ENCODE data around the gene SLC37A1. TPM values are rescaled to one million over a fixed set of nuclear protein-coding genes. Genes with fewer than 3 reads are reported as not detected.

Gene SLC37A1
- total and polyA plus RNA-seq, 2 of the 13 experiments (the other 11 are each of a cell fraction or from before 2014, with no cell fraction given), result 0.22 to 0.40 TPM

DNA sequence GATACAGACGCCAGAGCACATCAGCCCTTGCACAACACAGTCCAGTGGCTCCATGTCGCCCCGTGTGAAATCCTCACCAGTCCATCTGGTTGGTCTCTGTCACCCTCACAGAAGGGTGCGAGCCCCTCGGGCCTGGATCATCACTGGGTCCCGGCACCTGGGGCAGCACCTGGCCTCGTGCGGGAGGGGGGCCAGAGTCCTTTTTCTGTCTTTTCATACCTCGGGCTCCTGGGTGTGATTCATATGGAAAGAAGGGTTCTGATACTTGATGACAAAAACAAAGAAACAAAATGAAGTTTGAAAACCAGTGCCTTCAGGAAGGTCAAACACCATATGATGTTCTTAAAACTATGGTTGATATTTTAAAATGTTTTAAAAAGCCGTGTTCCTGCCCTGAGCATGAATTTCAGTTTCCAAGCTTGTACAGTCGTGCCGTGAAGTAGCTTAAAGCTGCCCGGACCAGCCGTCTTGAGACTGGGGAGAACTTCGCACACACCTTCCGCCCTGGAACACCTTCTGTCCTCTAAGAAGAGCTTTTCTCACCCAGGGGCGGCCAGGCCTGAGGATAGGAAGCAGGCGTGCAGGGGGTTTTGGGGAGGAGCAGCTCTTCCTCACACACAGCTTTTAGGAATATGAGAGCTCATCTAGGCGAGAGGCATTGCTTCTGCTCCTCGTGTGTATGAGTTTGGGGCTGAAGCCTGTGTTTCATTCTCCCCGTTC is 35.2 kb downstream of the SLC37A1 start:
- ChIA-PET CTCF (ENCODE audit: low intra/inter-chr PET ratio, low total read pairs) (no interaction called here), POLR2A (no interaction called here)
- Histone ChIP-seq H4K20me1 (ENCODE audit: insufficient read depth, low read length) (no peaks in the 10 kb centered on the region), H3K4me2 (ENCODE audit: low read depth, low read length) (no peak overlapping the region), H3K27me3 (ENCODE audit: control insufficient read depth in 1 of 2, insufficient read depth in 2 of 2, low read length in 2 of 2) (peaks cover 0 to 5% of the 10 kb centered on the region in 2 experiments; a peak in 3 of 5 replicates), H3K9ac (ENCODE audit: insufficient read depth, low read depth, low read length) (no peak overlapping the region), H3K27ac (ENCODE audit: extremely low read length, insufficient read depth, low read length) (no peak overlapping the region), H3K9me3 (ENCODE audit: low read length) (no peaks in the 10 kb centered on the region), H3K36me3 (replicated peaks in 1 of 2; ENCODE audit: control insufficient read depth in 1 of 2, insufficient read depth in 2 of 2, low read length in 2 of 2) (no peaks in the 10 kb centered on the region), H2AFZ (ENCODE audit: low read length) (no peak overlapping the region), H3K79me2 (ENCODE audit: insufficient read depth, low read length) (no peaks in the 10 kb centered on the region), H3K4me1 (ENCODE audit: insufficient read depth, low read length) (no peaks in the 10 kb centered on the region), H3K4me3 (replicated peaks in 1 of 3; ENCODE audit: insufficient read depth in 1 of 3, low read depth in 2 of 3, low read length in 3 of 3) (no peak overlapping the region)
- 53% methylated on average over 20 of the region's 21 CpGs for WGBS (ENCODE audit: low lambda C conversion rate)
- in situ Hi-C loops (cut with HindIII; ENCODE audit: extremely low pct_ligation_motif_present, low pct_unique_long_range_greater_than_20kb), result no loop called here
- no peak for FAIRE-seq
- intact Hi-C loops (cut with micrococcal nuclease; ENCODE audit: unreplicated experiment), result no loop called here
- no peak for ATAC-seq
- BruUV-seq (replicated peaks), result no TSS peak
- DNase-seq (ENCODE audit: low spot score), result no peak
- TF ChIP-seq NONO (IDR thresholded peaks at IDR 0.05) (no peak), NONO (CRISPR knock-in tag; conservative IDR thresholded peaks at IDR 0.05) (no peak), ZEB1 (IDR thresholded peaks at IDR 0.05; ENCODE audit: insufficient replicate concordance, low read depth) (no peak), ZNF75D (CRISPR knock-in tag; IDR thresholded peaks at IDR 0.05; ENCODE audit: borderline replicate concordance) (no peak), AGO2 (optimal IDR thresholded peaks at IDR 0.05; ENCODE audit: low read depth, low read length) (no peak), ZNF138 (CRISPR knock-in tag; IDR thresholded peaks at IDR 0.05; ENCODE audit: low read depth) (no peak), REPIN1 (CRISPR knock-in tag; IDR thresholded peaks at IDR 0.05; ENCODE audit: borderline replicate concordance, low read depth) (no peak), ZNF543 (CRISPR knock-in tag; IDR thresholded peaks at IDR 0.05) (no peak), HNF4G (IDR thresholded peaks at IDR 0.05; ENCODE audit: borderline replicate concordance, low read depth, low read length) (no peak), HNF4G (CRISPR knock-in tag; IDR thresholded peaks at IDR 0.05; ENCODE audit: borderline replicate concordance, low read depth) (no peak), ZNF337 (CRISPR knock-in tag; IDR thresholded peaks at IDR 0.05; ENCODE audit: borderline replicate concordance, low read depth) (no peak), ZNF660 (CRISPR knock-in tag; IDR thresholded peaks at IDR 0.05; ENCODE audit: borderline replicate concordance, low read depth) (no peak), IKZF1 (IDR thresholded peaks at IDR 0.05) (no peak), MTF2 (CRISPR knock-in tag; IDR thresholded peaks at IDR 0.05; ENCODE audit: borderline replicate concordance) (no peak)
- TF ChIP-seq, protein P1, sequence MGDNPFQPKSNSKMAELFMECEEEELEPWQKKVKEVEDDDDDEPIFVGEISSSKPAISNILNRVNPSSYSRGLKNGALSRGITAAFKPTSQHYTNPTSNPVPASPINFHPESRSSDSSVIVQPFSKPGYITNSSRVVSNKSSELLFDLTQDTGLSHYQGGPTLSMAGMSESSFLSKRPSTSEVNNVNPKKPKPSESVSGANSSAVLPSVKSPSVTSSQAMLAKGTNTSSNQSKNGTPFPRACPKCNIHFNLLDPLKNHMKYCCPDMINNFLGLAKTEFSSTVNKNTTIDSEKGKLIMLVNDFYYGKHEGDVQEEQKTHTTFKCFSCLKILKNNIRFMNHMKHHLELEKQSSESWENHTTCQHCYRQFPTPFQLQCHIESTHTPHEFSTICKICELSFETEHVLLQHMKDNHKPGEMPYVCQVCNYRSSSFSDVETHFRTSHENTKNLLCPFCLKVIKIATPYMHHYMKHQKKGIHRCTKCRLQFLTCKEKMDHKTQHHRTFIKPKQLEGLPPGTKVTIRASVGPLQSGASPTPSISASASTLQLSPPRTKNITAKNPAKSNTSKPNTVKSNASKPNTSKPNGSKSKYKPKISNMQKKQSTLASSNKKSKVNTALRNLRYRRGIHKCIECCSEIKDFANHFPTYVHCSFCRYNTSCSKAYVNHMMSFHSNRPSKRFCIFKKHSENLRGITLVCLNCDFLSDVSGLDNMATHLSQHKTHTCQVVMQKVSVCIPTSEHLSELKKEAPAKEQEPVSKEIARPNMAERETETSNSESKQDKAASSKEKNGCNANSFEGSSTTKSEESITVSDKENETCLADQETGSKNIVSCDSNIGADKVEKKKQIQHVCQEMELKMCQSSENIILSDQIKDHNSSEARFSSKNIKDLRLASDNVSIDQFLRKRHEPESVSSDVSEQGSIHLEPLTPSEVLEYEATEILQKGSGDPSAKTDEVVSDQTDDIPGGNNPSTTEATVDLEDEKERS (CRISPR knock-in tag; IDR thresholded peaks at IDR 0.05), result no peak
- TF ChIP-seq, protein P2, sequence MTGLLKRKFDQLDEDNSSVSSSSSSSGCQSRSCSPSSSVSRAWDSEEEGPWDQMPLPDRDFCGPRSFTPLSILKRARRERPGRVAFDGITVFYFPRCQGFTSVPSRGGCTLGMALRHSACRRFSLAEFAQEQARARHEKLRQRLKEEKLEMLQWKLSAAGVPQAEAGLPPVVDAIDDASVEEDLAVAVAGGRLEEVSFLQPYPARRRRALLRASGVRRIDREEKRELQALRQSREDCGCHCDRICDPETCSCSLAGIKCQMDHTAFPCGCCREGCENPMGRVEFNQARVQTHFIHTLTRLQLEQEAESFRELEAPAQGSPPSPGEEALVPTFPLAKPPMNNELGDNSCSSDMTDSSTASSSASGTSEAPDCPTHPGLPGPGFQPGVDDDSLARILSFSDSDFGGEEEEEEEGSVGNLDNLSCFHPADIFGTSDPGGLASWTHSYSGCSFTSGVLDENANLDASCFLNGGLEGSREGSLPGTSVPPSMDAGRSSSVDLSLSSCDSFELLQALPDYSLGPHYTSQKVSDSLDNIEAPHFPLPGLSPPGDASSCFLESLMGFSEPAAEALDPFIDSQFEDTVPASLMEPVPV (CRISPR knock-in tag; IDR thresholded peaks at IDR 0.05), result no peak
- TF ChIP-seq, protein P3, sequence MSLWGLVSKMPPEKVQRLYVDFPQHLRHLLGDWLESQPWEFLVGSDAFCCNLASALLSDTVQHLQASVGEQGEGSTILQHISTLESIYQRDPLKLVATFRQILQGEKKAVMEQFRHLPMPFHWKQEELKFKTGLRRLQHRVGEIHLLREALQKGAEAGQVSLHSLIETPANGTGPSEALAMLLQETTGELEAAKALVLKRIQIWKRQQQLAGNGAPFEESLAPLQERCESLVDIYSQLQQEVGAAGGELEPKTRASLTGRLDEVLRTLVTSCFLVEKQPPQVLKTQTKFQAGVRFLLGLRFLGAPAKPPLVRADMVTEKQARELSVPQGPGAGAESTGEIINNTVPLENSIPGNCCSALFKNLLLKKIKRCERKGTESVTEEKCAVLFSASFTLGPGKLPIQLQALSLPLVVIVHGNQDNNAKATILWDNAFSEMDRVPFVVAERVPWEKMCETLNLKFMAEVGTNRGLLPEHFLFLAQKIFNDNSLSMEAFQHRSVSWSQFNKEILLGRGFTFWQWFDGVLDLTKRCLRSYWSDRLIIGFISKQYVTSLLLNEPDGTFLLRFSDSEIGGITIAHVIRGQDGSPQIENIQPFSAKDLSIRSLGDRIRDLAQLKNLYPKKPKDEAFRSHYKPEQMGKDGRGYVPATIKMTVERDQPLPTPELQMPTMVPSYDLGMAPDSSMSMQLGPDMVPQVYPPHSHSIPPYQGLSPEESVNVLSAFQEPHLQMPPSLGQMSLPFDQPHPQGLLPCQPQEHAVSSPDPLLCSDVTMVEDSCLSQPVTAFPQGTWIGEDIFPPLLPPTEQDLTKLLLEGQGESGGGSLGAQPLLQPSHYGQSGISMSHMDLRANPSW (CRISPR knock-in tag; IDR thresholded peaks at IDR 0.05; ENCODE audit: borderline replicate concordance), result no peak

Measured in HepG2 (cell line).